ENCODE data around the gene ZFP64.

Gene ZFP64

GRCh38 chr20:52191916-52192718 lies 538 bp upstream of the ZFP64 start:
- in situ Hi-C loops (cut with MboI; ENCODE audit: low sequenced_read_pairs) = no loop called here
- Histone ChIP-seq H3K9me3 (no peaks in the 10 kb centered on the region), H3K4me1 (peaks cover 15% of the 10 kb centered on the region), H3K27me3 (ENCODE audit: low read depth) (no peaks in the 10 kb centered on the region), H3K4me3 (peak overlapping the region; percentile 89), H3K36me3 (replicated peaks) (peaks cover under 1% of the 10 kb centered on the region; the same call in 1 of the 2 replicates)
- DNase-seq (ENCODE audit: low spot score in 2 of 2) = peak; percentile 47 to 70

GRCh38 chr20:52190437-52191131 lies 995 bp downstream of the ZFP64 start:
- Histone ChIP-seq H3K4me1 (peaks cover 15% of the 10 kb centered on the region), H3K27me3 (ENCODE audit: low read depth) (no peaks in the 10 kb centered on the region), H3K36me3 (replicated peaks) (peaks cover 13% of the 10 kb centered on the region), H3K9me3 (no peaks in the 10 kb centered on the region), H3K4me3 (peak overlapping the region; percentile 89)
- DNase-seq (ENCODE audit: low spot score in 2 of 2) = peak; percentile 52 to 70
- in situ Hi-C loops (cut with MboI; ENCODE audit: low sequenced_read_pairs) = no loop called here

DNA sequence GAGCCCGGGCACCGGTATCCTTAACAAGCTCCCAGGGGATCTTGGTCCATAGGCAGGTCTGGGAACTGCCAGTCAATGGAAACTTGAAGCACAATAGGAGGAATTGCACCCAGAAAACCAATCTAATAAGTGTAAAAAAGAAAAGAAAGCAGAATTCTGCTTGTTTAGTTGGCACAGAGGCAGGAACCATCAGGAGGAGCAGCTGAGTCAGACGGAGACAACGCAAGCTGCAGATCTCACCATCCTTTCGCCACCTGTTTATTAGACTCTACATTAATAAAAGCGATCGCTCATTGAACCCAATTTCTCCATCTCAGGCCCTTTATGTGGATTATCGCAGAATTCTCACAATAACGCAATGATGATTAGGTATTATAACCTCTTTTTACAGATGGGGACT lies 9.8 kb downstream of the ZFP64 start:
- Histone ChIP-seq H3K27me3 (ENCODE audit: low read depth) (no peaks in the 10 kb centered on the region), H3K4me1 (no peaks in the 10 kb centered on the region), H3K36me3 (replicated peaks) (peaks cover 21% of the 10 kb centered on the region), H3K9me3 (no peaks in the 10 kb centered on the region), H3K4me3 (no peak overlapping the region)
- in situ Hi-C loops (cut with MboI; ENCODE audit: low sequenced_read_pairs) = no loop called here
- DNase-seq (ENCODE audit: low spot score in 2 of 2) = no peak

- Histone ChIP-seq H3K4me1 (no peaks in the 10 kb centered on the region), H3K27me3 (ENCODE audit: low read depth) (no peaks in the 10 kb centered on the region), H3K9me3 (no peaks in the 10 kb centered on the region), H3K4me3 (no peak overlapping the region), H3K36me3 (replicated peaks) (peaks cover 12% of the 10 kb centered on the region)
- DNase-seq (ENCODE audit: low spot score in 2 of 2) = no peak
- in situ Hi-C loops (cut with MboI; ENCODE audit: low sequenced_read_pairs) = no loop called here
Observed at GRCh38 chr20:52180180-52180840, 11.3 kb downstream of the ZFP64 start.

DNA sequence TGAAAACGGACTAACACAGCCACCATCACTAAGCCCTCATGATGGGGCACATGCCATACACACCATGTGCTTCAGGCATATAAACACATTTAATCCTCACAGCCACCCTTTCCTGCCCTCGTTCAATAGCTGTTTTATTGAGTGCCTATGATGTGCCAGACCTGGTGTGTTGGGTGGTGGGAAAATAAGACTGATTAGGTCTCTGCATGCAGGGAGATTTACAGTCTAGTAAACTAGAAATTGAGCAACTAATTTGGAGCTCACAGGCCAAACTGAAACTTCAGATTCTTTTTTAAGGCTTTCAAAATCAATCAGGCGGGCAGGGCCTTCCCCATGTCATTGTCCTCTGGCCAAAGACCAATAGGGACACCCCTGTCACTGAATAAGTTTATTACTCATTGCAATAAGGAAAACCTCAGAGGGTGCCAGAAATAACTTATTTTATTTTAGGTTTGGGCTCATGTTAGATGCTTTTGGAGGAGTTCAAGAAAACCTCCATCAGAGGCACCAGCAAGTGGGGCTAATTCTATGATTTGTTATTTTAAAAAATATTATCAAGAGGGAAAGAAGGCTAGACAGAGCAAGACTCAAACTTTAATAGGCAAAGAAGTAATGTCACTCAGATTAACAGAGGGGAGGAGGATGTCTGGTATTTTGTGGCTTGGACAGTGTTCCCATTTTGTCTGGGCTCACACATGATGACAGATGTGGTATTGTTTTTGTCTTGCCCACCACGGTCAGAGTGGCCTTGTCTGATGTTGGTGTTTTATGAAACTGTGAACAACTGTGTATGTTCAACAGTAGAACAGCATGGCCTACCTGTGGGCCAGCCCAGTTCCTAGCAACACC lies 12.0 kb downstream of the ZFP64 start:
- Histone ChIP-seq H3K9me3 (no peaks in the 10 kb centered on the region), H3K4me3 (no peak overlapping the region), H3K4me1 (no peaks in the 10 kb centered on the region), H3K27me3 (ENCODE audit: low read depth) (no peaks in the 10 kb centered on the region), H3K36me3 (replicated peaks) (peaks cover 7% of the 10 kb centered on the region)
- DNase-seq (ENCODE audit: low spot score in 2 of 2) = no peak
- in situ Hi-C loops (cut with MboI; ENCODE audit: low sequenced_read_pairs) = no loop called here

DNA sequence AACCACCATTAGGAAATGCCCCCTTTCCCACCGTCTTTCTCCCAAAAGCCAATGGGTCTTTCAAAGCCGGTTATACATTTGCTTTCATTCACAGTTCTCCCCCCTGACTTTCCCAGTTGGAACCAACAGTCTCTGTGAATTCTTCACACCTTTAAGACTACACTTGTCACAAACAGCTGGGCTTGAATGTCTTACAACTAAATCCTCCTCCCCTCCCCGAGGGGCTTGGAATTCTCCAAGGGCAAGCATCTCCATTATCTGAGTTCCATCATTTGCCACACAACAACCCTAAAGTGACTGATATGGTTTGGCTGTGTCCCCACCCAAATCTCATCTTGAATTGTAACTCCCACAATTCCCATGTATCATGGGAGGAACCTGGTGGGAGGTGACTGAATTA lies 12.9 kb downstream of the ZFP64 start:
- Histone ChIP-seq H3K9me3 (no peaks in the 10 kb centered on the region), H3K4me1 (no peaks in the 10 kb centered on the region), H3K4me3 (no peak overlapping the region), H3K27me3 (ENCODE audit: low read depth) (no peaks in the 10 kb centered on the region), H3K36me3 (replicated peaks) (no peaks in the 10 kb centered on the region; the same call in 1 of the 2 replicates)
- in situ Hi-C loops (cut with MboI; ENCODE audit: low sequenced_read_pairs) = no loop called here
- no peak for DNase-seq (ENCODE audit: low spot score in 2 of 2)

DNA sequence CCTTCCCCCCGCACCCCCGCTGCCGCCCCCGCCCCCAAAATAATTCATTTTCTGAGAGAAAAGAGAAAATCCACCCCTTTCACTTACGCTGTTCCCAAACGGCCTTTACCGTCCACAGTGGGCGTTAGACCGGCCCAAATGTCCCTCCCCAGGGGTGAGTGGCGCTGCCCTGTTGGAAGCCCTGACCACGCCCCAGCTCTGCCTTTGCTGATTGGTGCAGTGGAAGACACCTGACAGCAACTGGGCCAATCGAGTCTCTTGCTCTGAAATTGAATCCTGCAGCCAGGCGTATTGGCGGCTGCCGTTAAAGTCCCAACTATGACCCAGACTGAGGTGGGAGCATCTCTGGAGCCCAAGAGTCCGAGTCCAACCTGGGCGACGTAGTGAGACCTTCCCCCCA lies 15.7 kb downstream of the ZFP64 start:
- DNase-seq (ENCODE audit: low spot score in 2 of 2) = no peak
- H3K4me3 ChIP-seq = no peak overlapping the region
- H3K4me1 ChIP-seq = no peaks in the 10 kb centered on the region
- H3K36me3 ChIP-seq (replicated peaks) = no peaks in the 10 kb centered on the region
- H3K27me3 ChIP-seq (ENCODE audit: low read depth) = no peaks in the 10 kb centered on the region
- in situ Hi-C loops (cut with MboI; ENCODE audit: low sequenced_read_pairs) = no loop called here
- no peaks in the 10 kb centered on the region for H3K9me3 ChIP-seq

GRCh38 chr20:52172392-52173047 lies 19.1 kb downstream of the ZFP64 start:
- Histone ChIP-seq H3K4me3 (no peak overlapping the region), H3K36me3 (replicated peaks) (no peaks in the 10 kb centered on the region), H3K9me3 (no peaks in the 10 kb centered on the region), H3K27me3 (ENCODE audit: low read depth) (no peaks in the 10 kb centered on the region), H3K4me1 (no peaks in the 10 kb centered on the region)
- in situ Hi-C loops (cut with MboI; ENCODE audit: low sequenced_read_pairs) = no loop called here
- DNase-seq (ENCODE audit: low spot score in 2 of 2) = no peak

- no peak for DNase-seq (ENCODE audit: low spot score in 2 of 2)
- Histone ChIP-seq H3K27me3 (ENCODE audit: low read depth) (no peaks in the 10 kb centered on the region), H3K36me3 (replicated peaks) (no peaks in the 10 kb centered on the region), H3K9me3 (no peaks in the 10 kb centered on the region), H3K4me1 (no peaks in the 10 kb centered on the region), H3K4me3 (no peak overlapping the region)
- in situ Hi-C loops (cut with MboI; ENCODE audit: low sequenced_read_pairs) = no loop called here
Observed at GRCh38 chr20:52171025-52171424, 20.6 kb downstream of the ZFP64 start.

DNA sequence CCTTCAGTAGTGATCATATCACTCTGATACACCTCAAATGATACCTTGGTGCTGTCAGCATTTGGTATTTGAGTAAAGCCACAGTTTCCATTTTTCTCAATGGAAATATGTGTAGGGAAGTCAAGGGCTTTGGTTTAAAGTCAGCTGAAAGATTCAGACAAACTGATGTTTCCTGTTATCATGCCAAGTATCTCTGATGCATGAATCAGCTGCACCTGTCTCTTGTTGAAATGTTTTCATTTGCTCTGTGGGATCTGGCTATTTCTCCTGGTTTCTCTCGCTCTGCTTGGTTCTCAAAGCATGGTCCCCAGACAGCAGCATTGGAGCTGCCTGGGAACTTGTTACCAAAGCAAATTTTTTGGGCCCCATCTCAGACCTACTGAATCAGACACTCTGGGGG lies 23.5 kb downstream of the ZFP64 start:
- H3K27me3 ChIP-seq (ENCODE audit: low read depth) = no peaks in the 10 kb centered on the region
- peaks cover 4% of the 10 kb centered on the region; the same call in 1 of the 2 replicates for H3K9me3 ChIP-seq
- no peak overlapping the region for H3K4me3 ChIP-seq
- DNase-seq (ENCODE audit: low spot score in 2 of 2) = no peak
- H3K36me3 ChIP-seq (replicated peaks) = peaks cover 18% of the 10 kb centered on the region
- in situ Hi-C loops (cut with MboI; ENCODE audit: low sequenced_read_pairs) = no loop called here
- H3K4me1 ChIP-seq = no peaks in the 10 kb centered on the region

DNA sequence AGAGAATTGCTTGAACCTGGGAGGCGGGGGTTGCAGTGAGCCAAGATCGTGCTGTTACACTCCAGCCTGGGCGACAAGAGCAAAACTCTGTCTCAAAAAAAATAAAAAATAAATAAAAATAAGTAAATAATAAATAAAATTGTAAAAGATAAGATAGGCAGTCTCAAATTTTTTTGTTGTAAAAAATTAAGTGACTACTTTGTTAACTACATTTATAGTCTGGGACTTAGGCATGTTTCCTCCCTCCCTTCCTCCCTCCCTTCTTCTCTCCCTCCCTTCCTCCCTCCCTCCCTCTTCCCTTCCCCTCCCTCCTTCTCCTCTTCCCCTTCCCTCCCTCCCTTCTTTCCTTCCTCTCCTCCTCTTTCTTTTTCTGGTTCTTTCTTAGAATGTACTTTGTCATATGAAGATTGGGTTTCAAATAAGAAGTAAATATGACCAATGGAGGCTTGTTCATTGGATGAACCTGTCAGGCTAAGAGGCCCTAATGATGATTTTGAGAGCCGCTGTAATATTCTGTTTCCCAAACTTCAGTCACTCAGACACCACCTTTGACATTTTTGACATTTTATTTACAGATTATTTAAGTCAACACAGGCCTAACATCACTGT lies 24.2 kb downstream of the ZFP64 start:
- peaks cover 23% of the 10 kb centered on the region for H3K36me3 ChIP-seq (replicated peaks)
- H3K4me3 ChIP-seq = no peak overlapping the region
- no peaks in the 10 kb centered on the region for H3K4me1 ChIP-seq
- in situ Hi-C loops (cut with MboI; ENCODE audit: low sequenced_read_pairs) = no loop called here
- H3K9me3 ChIP-seq = peaks cover 4% of the 10 kb centered on the region; the same call in 1 of the 2 replicates
- H3K27me3 ChIP-seq (ENCODE audit: low read depth) = no peaks in the 10 kb centered on the region
- no peak for DNase-seq (ENCODE audit: low spot score in 2 of 2)

DNA sequence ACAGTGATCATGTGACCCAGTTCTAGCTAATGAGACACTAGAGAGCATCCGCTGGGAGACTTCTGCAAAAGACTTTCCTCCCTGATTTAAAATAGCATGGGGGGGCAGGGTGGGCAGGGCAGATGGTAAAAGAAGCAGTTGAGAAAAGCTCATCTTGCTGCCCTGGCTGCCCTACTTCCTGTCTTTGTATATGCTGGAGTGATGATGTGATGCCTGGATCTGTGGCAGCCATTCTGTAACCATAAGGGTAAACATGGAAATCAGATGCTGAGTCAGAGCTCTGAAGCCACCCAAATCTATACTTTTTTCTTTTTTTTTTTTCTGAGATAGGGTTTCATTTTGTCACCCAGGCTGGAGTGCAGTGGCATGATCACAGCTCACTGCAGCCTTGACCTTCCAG lies 25.4 kb downstream of the ZFP64 start:
- peaks cover 4% of the 10 kb centered on the region; the same call in 1 of the 2 replicates for H3K9me3 ChIP-seq
- H3K36me3 ChIP-seq (replicated peaks) = peaks cover 23% of the 10 kb centered on the region
- DNase-seq (ENCODE audit: low spot score in 2 of 2) = no peak
- in situ Hi-C loops (cut with MboI; ENCODE audit: low sequenced_read_pairs) = no loop called here
- H3K4me3 ChIP-seq = no peak overlapping the region
- H3K4me1 ChIP-seq = no peaks in the 10 kb centered on the region
- H3K27me3 ChIP-seq (ENCODE audit: low read depth) = no peaks in the 10 kb centered on the region
